ENCODE data around the gene FBH1.
A peak's percentile ranks its signal among the peaks of the same experiment; 100 is the strongest.

FBH1 gene

DNA sequence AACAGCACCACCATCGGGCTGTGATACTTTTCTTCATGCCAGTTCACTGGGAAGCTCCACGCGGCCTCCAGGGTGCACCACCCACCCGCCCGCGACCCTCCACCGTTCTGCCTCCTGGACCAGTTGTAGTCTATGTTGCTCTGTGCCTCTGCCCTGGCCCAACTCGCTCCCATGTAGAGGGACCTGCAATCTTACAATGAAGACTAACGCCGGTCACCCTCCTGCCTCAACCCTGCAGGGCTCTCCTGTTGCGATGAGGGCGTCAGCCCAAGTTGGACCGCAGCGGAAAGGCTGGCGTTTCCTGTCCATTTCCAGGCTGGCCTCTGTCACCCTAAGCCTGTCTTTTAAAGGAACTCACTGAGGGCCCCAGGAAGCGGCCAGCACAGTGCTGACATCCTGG lies 52.4 kb downstream of the FBH1 start:
- no peak for ATAC-seq (ENCODE audit: low read depth)
- H3K9me3 ChIP-seq (ENCODE audit: severe bottlenecking) = no peaks in the 10 kb centered on the region
- TF ChIP-seq, protein P1, sequence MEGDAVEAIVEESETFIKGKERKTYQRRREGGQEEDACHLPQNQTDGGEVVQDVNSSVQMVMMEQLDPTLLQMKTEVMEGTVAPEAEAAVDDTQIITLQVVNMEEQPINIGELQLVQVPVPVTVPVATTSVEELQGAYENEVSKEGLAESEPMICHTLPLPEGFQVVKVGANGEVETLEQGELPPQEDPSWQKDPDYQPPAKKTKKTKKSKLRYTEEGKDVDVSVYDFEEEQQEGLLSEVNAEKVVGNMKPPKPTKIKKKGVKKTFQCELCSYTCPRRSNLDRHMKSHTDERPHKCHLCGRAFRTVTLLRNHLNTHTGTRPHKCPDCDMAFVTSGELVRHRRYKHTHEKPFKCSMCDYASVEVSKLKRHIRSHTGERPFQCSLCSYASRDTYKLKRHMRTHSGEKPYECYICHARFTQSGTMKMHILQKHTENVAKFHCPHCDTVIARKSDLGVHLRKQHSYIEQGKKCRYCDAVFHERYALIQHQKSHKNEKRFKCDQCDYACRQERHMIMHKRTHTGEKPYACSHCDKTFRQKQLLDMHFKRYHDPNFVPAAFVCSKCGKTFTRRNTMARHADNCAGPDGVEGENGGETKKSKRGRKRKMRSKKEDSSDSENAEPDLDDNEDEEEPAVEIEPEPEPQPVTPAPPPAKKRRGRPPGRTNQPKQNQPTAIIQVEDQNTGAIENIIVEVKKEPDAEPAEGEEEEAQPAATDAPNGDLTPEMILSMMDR (IDR thresholded peaks at IDR 0.05; ENCODE audit: poor library complexity, severe bottlenecking) = no peak
- no peaks in the 10 kb centered on the region for H3K27me3 ChIP-seq (ENCODE audit: insufficient read depth, poor library complexity, severe bottlenecking)
- no peak overlapping the region for H3K4me3 ChIP-seq (ENCODE audit: severe bottlenecking)
- H3K27ac ChIP-seq (ENCODE audit: poor library complexity, severe bottlenecking) = no peak overlapping the region
- peaks cover 23% of the 10 kb centered on the region for H3K4me1 ChIP-seq (ENCODE audit: insufficient read depth, poor library complexity, severe bottlenecking)
- no peak for DNase-seq (ENCODE audit: low spot score)
- no peaks in the 10 kb centered on the region for H3K36me3 ChIP-seq (ENCODE audit: low read depth)

DNA sequence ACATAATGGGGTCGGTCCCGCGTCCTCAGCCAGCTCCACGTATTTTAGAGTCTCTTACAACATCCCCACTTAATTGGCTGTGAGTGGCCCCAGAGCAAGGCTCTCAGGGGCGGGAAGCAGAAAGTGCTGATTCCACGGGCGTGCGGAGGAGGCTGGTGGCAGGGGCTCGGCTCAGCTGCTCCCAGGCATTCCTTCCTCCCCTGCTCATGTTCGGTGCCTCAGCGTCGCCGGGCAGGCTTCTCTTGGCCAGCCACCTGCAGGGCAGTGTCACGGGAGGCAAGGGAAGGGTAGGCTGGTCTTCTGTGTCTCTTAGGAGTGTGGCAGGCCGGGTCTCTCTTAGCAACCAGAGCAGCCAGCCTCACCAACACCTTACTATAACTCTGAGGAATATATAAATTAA lies 53.5 kb downstream of the FBH1 start:
- no peak for ATAC-seq (ENCODE audit: low read depth)
- H3K27me3 ChIP-seq (ENCODE audit: insufficient read depth, poor library complexity, severe bottlenecking) = no peaks in the 10 kb centered on the region
- no peaks in the 10 kb centered on the region for H3K36me3 ChIP-seq (ENCODE audit: low read depth)
- H3K9me3 ChIP-seq (ENCODE audit: severe bottlenecking) = no peaks in the 10 kb centered on the region
- peaks cover 23% of the 10 kb centered on the region for H3K4me1 ChIP-seq (ENCODE audit: insufficient read depth, poor library complexity, severe bottlenecking)
- H3K4me3 ChIP-seq (ENCODE audit: severe bottlenecking) = no peak overlapping the region
- H3K27ac ChIP-seq (ENCODE audit: poor library complexity, severe bottlenecking) = peak overlapping the region; percentile 69
- TF ChIP-seq, protein P1 (IDR thresholded peaks at IDR 0.05; ENCODE audit: poor library complexity, severe bottlenecking) = no peak
- DNase-seq (ENCODE audit: low spot score) = no peak

DNA sequence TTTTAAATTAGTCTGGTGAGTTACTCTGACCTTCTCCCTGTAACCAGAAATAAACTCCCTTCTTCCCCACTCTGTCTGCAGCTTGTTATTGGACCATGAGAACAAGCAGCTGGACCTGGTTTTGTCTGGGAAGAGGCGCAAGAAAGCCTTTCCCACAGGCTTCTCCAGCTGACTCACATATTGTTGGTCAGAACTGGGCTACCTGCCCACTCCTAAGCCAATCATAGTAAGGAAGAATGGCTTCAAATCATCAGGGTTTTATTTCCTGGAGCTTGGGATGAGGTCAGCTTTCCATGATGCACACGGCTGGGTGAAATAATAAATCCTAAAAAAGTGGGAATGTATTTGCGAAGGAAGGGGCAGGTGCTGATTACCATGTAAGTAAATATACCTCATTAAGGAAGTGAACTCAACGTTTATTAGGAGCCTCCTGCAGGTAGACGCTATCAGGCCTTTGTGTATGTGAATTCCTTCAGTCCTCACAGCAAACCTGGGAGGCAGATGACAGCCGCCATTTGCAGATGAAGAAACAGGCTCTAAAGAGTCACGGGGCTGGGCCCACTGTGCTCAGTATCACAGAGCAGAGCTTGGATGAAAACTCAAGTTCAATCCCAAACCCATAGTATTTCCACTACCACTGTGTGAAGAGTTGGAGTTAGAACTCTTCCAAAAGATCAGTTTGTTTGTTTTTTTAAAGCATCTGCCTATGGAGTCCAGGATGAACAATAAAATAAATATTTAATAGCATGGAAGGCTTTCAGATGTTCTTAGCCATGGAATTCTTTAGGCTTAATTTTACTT lies 54.5 kb downstream of the FBH1 start:
- peaks cover 23% of the 10 kb centered on the region for H3K4me1 ChIP-seq (ENCODE audit: insufficient read depth, poor library complexity, severe bottlenecking)
- no peaks in the 10 kb centered on the region for H3K36me3 ChIP-seq (ENCODE audit: low read depth)
- TF ChIP-seq, protein P1 (IDR thresholded peaks at IDR 0.05; ENCODE audit: poor library complexity, severe bottlenecking) = no peak
- H3K9me3 ChIP-seq (ENCODE audit: severe bottlenecking) = no peaks in the 10 kb centered on the region
- H3K27me3 ChIP-seq (ENCODE audit: insufficient read depth, poor library complexity, severe bottlenecking) = no peaks in the 10 kb centered on the region
- ATAC-seq (ENCODE audit: low read depth) (peak; percentile 89), DNase-seq (ENCODE audit: low spot score) (peak; percentile 81)
- peak overlapping the region; percentile 69 for H3K27ac ChIP-seq (ENCODE audit: poor library complexity, severe bottlenecking)
- H3K4me3 ChIP-seq (ENCODE audit: severe bottlenecking) = no peak overlapping the region

DNA sequence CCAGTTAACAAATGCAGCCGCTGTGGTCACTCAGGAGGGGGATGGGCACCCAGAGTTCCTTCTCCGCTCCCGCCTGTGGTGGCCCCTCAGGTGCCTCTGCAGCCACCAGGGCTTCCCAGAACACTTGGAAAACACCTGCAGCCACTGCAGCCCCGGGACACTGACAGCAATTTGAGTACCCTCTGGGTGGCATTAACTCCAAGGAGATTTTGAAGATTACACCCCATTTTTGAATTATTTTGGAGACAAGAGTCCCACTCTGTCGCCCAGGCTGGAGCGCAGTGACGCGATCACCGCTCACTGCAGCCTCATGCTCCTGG lies 55.1 kb downstream of the FBH1 start:
- TF ChIP-seq, protein P1 (IDR thresholded peaks at IDR 0.05; ENCODE audit: poor library complexity, severe bottlenecking) = no peak
- Histone ChIP-seq H3K27ac (ENCODE audit: poor library complexity, severe bottlenecking) (peak overlapping the region; percentile 69), H3K9me3 (ENCODE audit: severe bottlenecking) (no peaks in the 10 kb centered on the region), H3K36me3 (ENCODE audit: low read depth) (no peaks in the 10 kb centered on the region), H3K4me1 (ENCODE audit: insufficient read depth, poor library complexity, severe bottlenecking) (peaks cover 25% of the 10 kb centered on the region), H3K4me3 (ENCODE audit: severe bottlenecking) (no peak overlapping the region), H3K27me3 (ENCODE audit: insufficient read depth, poor library complexity, severe bottlenecking) (no peaks in the 10 kb centered on the region)
- ATAC-seq (ENCODE audit: low read depth) = no peak
- no peak for DNase-seq (ENCODE audit: low spot score)

Measured in RWPE2 (cell line).